Activated CD4-positive, CD25-positive, alpha-beta regulatory T cell treated with anti-CD3 and anti-CD28 coated beads, Interleukin-2, amount 50 U/mL, for 16 hours (primary cell): Measurements from ENCODE around the gene PLXNA2.

Experiments
- DNase-seq: peaks from one replicate; pipeline ENCODE4 v3.0.0-alpha.2; 2020; ENCODE audit warnings: low read depth, low spot score

Gene PLXNA2

GRCh38 chr1:208028526-208028925, 215.7 kb downstream of the PLXNA2 start:
- no peak for DNase-seq

DNA sequence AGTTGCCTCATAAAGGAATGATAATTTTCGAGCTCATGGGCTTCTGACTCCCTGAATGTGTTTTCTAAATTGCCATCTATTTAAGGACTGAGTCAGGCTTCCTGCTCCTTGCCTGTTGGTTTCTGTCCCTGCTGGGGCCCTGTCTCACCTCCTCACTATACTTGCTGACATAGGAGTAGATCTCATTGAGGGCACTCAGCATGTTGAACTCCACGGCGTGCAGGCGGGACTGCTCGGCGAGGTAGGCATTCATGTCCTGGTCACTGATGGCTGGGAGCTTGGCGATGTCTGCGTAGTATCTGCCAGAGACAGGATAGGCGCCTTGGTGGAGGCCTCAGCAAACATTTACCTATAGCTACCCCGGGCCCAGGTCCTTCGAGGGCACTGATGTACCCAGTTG, 216.3 kb downstream of the PLXNA2 start:
- no peak for DNase-seq

DNA sequence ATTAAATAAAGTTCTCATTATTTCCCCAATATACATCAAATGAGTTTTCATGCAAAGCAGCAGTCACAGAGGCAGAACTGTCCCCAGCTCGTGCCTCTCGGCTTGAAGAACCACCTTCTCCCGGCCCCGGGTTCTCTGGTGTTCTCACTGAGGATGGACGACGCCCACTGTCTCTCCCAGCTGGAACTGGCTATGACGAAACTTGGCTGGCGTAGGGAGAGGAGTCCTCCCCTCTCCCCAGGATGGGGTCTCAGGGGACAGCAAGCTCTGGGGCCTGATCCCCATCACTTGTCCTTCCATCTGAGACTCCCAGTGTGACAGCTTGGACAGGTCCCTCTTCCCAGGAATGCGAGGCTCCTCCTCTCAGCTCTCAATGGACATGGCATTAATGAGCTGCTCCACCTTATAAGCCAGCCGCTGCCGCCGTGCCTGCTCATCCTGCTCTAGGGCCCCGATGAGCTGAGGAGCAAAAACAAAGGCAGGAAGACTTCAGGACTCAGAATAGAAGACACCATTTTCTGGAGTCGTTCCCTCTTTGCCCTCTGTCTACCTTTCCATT, 217.2 kb downstream of the PLXNA2 start:
- DNase-seq: no peak

GRCh38 chr1:208025031-208025430, 219.2 kb downstream of the PLXNA2 start:
- DNase-seq: no peak

GRCh38 chr1:208024406-208024805, 219.8 kb downstream of the PLXNA2 start:
- no peak for DNase-seq

GRCh38 chr1:208019257-208019656, 224.9 kb downstream of the PLXNA2 start:
- no peak for DNase-seq

GRCh38 chr1:208015255-208015654, 228.9 kb downstream of the PLXNA2 start:
- no peak for DNase-seq

DNA sequence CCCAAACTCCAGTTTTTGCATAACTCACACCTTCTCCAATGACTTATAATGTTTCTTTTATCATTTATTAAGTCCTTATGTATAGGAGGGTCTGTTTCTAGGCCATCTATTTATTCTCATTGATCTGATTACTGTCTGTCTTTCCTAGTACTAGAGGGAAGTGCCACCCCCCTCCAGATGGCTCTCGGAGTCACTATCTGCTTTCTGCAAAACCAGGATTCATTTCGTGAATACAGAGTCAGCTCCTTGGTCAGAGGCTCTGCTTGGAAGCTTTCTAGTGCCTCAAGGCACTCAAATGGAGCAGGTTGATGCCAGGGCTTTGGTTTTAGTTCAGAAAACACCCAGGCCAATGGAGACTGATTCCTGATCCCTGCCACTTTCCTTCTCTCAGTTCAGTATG, 231.0 kb downstream of the PLXNA2 start:
- no peak for DNase-seq

DNA sequence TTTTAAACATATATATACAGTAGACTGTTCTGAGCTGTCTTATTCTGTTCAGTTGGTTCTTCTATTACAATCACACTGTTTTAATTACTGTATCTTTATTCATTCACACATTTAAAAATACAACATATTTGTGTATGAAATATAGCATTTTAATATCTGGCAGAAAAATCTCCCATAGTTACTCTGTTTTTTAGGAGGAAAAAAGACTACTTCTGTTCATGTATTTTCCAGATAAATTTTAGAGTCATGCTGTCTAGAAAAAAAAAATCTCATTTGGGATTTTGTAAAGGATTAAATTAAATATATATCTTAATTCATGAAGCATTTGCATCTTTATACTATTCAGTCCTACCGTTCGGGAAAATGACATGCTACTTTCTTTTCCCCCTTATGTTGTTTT, 231.5 kb downstream of the PLXNA2 start:
- no peak for DNase-seq

DNA sequence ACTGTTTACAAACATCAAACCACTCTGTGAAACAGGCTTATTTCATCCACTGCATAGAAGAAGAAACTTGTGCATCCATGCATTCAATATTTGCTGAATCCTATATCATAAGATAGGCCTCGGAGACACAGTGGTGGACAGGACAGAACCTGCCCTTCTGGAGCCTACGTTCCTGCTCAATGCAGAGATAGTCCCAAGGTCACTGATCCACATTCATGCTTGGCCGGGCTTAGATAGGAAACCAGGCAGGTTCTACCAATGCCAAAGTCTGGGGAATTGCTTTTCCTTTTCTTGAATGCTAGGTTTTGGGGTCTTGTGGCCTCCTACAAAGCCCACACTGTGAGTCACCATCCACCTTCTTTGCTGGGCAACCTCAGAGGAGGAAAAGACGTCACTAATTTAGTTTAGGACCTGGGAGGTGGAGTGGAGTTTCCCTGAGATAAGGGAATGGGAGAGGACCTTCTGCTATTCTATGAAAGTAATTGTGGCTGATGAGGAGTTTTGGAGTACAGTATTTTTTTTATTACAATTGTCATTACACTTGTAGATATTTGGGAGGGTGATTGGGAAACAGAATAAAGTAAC, 233.6 kb downstream of the PLXNA2 start:
- DNase-seq: no peak

DNA sequence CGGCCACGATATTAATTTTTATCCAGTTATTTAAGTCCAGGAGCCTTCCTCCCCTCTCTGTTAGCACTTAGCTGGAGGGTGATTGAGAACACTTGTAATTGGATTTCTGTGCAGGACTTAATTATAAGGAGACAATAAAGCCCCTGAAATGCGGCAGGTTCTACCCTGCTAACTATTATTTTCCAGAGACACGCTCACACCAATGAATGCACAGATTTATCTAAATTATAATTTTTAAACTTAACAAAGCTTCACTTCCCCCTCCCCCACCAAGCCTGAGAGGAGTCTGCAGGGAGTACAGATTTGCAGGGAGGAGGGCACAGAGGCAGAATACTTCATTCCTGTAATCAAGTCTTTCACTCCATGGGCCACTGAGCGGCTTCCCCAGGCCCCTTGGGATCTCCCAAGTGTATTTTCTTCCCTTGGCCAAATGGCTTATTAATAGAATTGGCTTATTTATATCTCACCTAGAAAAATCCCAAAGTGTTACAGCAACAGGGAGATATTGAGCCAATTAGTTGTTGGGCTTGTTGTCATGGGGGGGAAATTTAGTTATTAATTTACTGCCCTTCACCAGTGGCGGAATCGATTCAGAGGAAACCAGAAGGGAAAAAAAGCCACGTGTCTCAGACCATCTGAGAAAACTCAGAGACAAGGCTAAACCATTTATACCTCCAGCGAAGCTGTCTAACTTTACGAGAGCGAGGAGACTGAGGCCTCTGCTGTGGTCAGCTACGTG, 234.3 kb downstream of the PLXNA2 start:
- no peak for DNase-seq

GRCh38 chr1:208009303-208009702, 234.9 kb downstream of the PLXNA2 start:
- DNase-seq: no peak

DNA sequence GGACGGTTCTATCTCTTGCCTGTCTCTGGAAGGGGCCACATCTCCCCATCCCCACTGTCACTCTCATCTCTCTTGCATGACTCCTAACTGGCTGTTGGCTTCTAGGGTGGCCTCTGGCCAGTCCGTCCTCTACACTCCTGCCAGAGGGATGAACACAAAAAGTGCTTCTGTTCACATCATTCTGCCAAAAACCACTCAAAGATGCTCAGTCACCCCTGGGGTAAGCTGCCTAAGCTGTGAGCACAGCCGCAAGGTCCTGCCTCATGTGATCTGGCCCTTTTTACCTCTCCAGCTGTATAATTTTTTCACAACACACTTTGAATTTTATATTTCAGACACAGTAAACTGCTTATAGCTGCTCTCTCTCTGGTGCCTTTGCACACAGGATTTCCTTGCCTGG, 235.7 kb downstream of the PLXNA2 start:
- no peak for DNase-seq

DNA sequence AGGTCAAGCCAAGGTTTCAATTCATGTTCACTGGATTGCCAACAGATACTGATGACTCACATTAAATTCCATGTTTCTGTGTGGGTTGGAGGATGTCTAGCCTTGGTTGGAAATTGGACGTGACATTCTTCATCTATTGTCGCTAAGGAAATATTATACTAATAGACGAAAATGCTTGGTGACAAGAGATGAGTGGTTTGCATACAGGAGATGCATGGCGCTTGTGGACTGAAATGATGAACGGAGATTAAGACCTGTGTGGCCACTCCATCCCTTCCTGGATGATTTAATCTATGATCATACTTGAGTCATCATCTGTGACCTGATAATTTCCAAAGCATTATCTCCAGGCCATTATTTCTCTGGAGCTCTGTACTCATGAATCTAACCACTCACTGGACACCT, 236.2 kb downstream of the PLXNA2 start:
- no peak for DNase-seq

DNA sequence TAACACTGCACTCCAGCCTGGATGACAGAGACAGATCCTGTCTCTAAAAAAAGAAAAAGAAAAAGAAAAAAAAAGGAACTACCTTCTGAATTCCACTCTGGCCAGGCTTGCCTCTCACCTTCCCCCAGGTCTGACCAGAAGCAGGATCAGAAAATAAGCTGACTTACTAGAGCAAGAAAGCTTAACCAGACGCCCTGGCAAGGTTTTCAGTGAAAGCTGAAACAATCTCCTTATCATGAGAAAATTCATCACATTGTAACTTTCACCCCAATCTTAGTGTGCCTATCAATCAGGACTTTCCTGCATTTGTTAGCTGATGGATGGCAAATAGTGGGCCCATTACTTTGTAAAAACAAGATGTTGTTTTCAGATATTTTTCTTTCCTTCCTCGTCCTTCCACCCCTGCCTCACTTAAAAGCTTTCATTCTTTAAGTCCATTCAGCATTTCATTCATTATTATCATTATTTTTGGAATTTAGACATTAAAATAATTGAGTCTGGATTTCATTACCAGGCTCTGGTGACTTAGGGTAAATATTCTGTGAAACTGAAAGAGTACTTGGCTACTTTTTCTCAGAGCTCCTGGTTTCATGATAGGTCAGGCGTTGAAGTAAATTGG, 236.8 kb downstream of the PLXNA2 start:
- no peak for DNase-seq

- DNase-seq: no peak
Measured at GRCh38 chr1:208006258-208006920, 237.8 kb downstream of the PLXNA2 start.

GRCh38 chr1:208004851-208005250, 239.3 kb downstream of the PLXNA2 start:
- no peak for DNase-seq

DNA sequence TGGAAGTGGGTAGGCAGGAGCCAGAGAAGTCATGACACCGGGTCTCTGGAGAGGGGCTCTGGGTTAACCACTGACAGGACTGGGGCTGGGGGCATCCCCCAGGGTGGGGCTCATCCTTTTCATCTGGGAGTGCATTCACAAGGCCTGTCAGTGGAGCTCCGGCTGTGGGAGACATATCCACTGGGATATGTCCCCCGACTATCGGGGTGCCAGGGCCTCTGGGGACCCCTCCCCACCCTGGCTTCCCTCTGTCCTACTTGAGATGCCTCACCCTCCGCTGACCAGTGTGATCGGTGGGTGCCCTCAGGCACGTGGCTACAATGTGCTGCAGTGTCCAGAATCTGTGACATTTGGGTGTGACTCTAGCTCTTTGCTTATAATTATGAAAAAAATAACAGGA, 240.9 kb downstream of the PLXNA2 start:
- no peak for DNase-seq

DNA sequence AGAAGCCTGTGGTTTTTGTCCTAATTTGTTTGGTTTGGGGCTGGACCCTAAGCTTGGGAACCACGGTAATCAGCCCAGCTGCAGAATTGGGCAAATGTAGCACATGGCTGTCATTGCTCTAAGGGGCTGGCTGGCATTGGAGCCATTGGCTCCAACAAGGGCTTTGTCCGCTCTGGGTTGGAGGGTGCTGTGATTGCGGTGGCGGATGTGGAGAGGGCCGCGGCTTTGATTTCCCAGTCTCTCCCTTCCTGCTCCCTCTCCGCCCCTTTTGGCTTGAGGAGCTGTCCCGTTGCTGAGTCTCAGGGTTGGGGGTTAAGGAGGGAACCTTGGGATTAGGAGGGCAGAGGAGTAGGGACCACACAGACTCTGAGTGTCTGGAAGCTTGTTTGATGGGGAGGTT, 241.5 kb downstream of the PLXNA2 start:
- DNase-seq: no peak

DNA sequence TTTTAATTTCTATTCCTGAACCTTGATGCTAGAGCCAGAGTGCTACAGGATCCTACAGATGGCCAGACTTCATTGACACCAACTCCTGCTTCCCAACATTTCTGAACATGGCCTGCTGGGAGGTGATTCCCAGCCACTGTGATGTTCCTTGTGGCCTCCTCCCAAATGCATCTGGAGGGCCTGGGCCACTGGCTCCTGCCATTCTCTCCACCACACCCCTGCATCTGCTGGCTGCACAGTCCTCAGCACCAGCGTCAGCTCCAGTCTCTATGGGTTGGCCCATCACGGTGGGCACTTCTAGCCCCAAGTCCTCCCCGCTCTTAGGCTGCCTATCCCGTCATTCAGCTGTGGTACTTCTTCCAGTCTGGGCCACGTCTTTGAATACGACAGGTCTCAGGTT, 242.1 kb downstream of the PLXNA2 start:
- no peak for DNase-seq

GRCh38 chr1:208000504-208000903, 243.7 kb downstream of the PLXNA2 start:
- no peak for DNase-seq

DNA sequence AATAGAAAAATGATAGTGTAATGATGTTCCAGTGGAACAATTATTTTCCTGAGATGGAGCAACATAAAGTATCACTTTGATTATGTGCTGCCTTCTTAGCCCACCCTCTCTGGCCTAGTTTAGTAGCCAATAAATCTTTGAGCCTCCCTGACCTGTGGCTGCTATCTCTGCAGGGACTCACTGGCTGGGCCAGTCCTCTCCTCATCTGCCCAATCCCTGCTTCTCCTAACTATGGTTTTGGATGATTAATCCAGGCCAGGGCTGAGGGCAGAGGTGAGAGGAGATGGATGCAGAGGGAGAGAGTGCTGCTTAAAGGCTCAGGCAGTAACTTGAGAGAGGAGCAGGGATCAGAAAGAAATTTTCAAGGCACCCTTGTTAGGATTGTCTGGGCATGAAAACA, 244.2 kb downstream of the PLXNA2 start:
- DNase-seq: no peak
